Measurements from ENCODE around the gene DHRS7B. TPM values are rescaled to one million over a fixed set of nuclear protein-coding genes. Genes with fewer than 3 reads are reported as not detected.

DHRS7B gene
- total RNA-seq, 1 donor from 2014 or later = 23.6 TPM

DNA sequence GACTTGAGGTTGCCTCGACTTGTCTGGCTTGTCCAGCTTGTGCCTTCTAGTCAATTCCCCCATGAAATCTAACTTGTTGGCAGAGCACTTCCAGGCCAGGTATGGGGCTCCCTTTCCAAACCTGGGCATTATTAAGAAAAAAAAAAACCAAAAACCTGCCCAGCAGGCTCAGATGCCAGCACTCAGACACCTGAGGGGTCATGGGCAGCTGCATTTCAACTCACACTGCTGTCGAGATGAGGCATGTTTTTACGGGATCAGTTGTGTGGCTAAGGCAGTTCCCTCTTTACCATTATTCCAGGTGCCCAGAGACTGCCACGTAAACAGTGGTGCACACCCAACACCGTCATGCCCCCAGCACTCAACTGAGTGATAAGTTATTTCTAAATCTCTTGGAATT, 69.4 kb downstream of the DHRS7B start:
- intact Hi-C loops (cut with micrococcal nuclease) = no loop called here
- Mint-ChIP-seq H3K9me3 (no peaks in the 10 kb centered on the region), H3K4me3 (no peak overlapping the region), H3K27ac (no peak overlapping the region), H3K36me3 (ENCODE audit: low read depth) (peaks cover 23% of the 10 kb centered on the region), H3K27me3 (ENCODE audit: insufficient read depth) (no peaks in the 10 kb centered on the region), H3K4me1 (ENCODE audit: low read depth) (peaks cover 15% of the 10 kb centered on the region)
- DNase-seq (ENCODE audit: low spot score) = no peak

GRCh38 chr17:21198411-21198810, 71.6 kb downstream of the DHRS7B start:
- Mint-ChIP-seq H3K36me3 (ENCODE audit: low read depth) (peaks cover 25% of the 10 kb centered on the region), H3K9me3 (no peaks in the 10 kb centered on the region), H3K27me3 (ENCODE audit: insufficient read depth) (no peaks in the 10 kb centered on the region), H3K4me3 (no peak overlapping the region), H3K27ac (no peak overlapping the region), H3K4me1 (ENCODE audit: low read depth) (peaks cover 11% of the 10 kb centered on the region)
- intact Hi-C loops (cut with micrococcal nuclease) = no loop called here
- no peak for DNase-seq (ENCODE audit: low spot score)

DNA sequence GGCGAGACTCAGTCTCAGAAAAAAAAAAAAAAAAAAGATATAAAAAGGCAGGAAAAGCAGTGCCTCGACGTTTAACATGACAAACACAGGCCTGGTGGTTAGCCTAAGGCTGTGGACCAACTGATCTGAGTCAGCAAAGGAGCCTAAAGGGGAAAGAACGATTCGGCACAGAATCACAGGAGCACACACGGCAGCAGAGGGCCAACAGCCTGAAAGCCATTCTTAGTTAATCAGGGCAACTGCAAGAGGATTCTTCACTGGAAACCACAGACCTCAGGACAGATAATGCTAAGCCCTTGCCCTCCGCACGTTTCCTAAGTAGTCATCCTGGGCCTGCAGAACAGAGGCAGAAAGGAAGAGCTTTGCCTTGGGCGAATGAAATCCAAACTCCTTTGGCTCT, 72.5 kb downstream of the DHRS7B start:
- Mint-ChIP-seq H3K4me1 (ENCODE audit: low read depth) (peaks cover 9% of the 10 kb centered on the region), H3K9me3 (no peaks in the 10 kb centered on the region), H3K36me3 (ENCODE audit: low read depth) (peaks cover 22% of the 10 kb centered on the region), H3K27me3 (ENCODE audit: insufficient read depth) (no peaks in the 10 kb centered on the region), H3K4me3 (no peak overlapping the region), H3K27ac (no peak overlapping the region)
- DNase-seq (ENCODE audit: low spot score) = no peak
- intact Hi-C loops (cut with micrococcal nuclease) = no loop called here

DNA sequence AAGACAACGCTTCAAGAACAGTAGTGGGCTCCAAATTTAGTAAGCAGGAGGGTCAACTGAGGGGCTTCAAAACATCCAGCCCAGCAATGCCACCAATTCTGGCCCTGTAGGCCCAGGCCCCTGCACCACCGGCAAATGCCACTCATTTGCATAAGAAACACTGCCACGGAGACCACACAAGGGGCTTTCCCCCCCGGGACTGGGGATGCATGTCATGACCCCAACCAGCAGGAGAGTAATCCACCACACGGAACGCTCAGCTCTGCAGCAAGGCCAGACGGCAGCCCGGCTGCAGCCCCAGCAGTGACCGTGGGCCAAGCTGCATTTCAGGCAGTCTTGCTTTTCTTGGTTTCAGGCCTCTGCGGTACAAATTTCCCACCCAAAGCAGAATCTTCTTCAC, 73.1 kb downstream of the DHRS7B start:
- intact Hi-C loops (cut with micrococcal nuclease) = no loop called here
- no peaks in the 10 kb centered on the region for H3K27me3 Mint-ChIP-seq (ENCODE audit: insufficient read depth)
- DNase-seq (ENCODE audit: low spot score) = no peak
- peaks cover 5% of the 10 kb centered on the region for H3K4me1 Mint-ChIP-seq (ENCODE audit: low read depth)
- H3K36me3 Mint-ChIP-seq (ENCODE audit: low read depth) = peaks cover 19% of the 10 kb centered on the region
- H3K4me3 Mint-ChIP-seq = no peak overlapping the region
- H3K9me3 Mint-ChIP-seq = no peaks in the 10 kb centered on the region
- H3K27ac Mint-ChIP-seq = no peak overlapping the region

GRCh38 chr17:21200590-21201297, 74.0 kb downstream of the DHRS7B start:
- no peak overlapping the region for H3K27ac Mint-ChIP-seq
- intact Hi-C loops (cut with micrococcal nuclease) = no loop called here
- no peaks in the 10 kb centered on the region for H3K9me3 Mint-ChIP-seq

DNA sequence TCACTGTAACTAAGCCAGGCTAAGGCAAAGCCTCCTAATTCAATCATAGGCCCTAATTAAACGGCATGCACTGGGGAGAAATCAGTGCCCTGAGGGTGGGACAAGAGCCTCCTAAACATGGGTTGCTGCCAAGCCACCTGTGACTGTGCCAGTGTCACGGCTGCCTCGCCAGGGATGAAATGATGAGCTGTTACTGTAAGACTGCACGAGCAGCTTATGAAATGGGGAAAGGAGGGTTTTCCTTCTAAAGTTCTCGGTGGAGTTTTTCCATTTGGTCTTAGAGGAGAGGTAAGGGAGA, 74.5 kb downstream of the DHRS7B start:
- H3K27ac Mint-ChIP-seq = no peak overlapping the region
- intact Hi-C loops (cut with micrococcal nuclease) = no loop called here

More at GRCh38 chr17:21200590-21201297, 74.0 kb downstream of the DHRS7B start:
- no peak for DNase-seq (ENCODE audit: low spot score)
- peaks cover 19% of the 10 kb centered on the region for H3K36me3 Mint-ChIP-seq (ENCODE audit: low read depth)
- H3K4me1 Mint-ChIP-seq (ENCODE audit: low read depth) = peaks cover 5% of the 10 kb centered on the region
- no peaks in the 10 kb centered on the region for H3K27me3 Mint-ChIP-seq (ENCODE audit: insufficient read depth)
- H3K4me3 Mint-ChIP-seq = no peak overlapping the region

GRCh38 chr17:21201874-21202273, 75.1 kb downstream of the DHRS7B start:
- intact Hi-C loops (cut with micrococcal nuclease) = no loop called here

More for the DNA sequence above, 74.5 kb downstream of the DHRS7B start:
- peaks cover 5% of the 10 kb centered on the region for H3K4me1 Mint-ChIP-seq (ENCODE audit: low read depth)
- no peak overlapping the region for H3K4me3 Mint-ChIP-seq
- H3K36me3 Mint-ChIP-seq (ENCODE audit: low read depth) = peaks cover 21% of the 10 kb centered on the region
- no peaks in the 10 kb centered on the region for H3K9me3 Mint-ChIP-seq
- H3K27me3 Mint-ChIP-seq (ENCODE audit: insufficient read depth) = no peaks in the 10 kb centered on the region
- no peak for DNase-seq (ENCODE audit: low spot score)

DNA sequence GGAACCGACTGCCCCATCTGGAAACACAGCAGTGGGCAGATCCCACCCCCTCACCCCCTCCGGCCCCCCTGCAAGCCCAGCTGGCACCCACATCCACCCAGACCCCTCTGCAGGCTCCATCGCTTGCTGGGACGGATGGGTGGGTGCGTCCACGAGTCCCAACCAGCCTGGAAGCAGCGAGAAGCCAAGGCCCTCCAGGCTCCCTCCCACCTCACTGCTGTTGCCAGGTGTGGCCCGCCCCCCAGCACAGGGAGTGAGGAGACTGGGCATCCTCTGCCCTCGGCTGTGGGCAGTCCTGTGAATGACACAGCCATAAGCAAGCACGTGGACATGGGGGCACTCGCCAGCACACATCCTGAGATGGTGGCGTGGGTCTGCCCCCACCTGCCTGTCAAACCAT, 75.7 kb downstream of the DHRS7B start:
- intact Hi-C loops (cut with micrococcal nuclease) = no loop called here
- Mint-ChIP-seq H3K36me3 (ENCODE audit: low read depth) (peaks cover 13% of the 10 kb centered on the region), H3K9me3 (no peaks in the 10 kb centered on the region), H3K27ac (no peak overlapping the region), H3K4me1 (ENCODE audit: low read depth) (peaks cover 5% of the 10 kb centered on the region), H3K27me3 (ENCODE audit: insufficient read depth) (no peaks in the 10 kb centered on the region), H3K4me3 (no peak overlapping the region)
- DNase-seq (ENCODE audit: low spot score) = no peak

More at GRCh38 chr17:21201874-21202273, 75.1 kb downstream of the DHRS7B start:
- peaks cover 17% of the 10 kb centered on the region for H3K36me3 Mint-ChIP-seq (ENCODE audit: low read depth)
- no peaks in the 10 kb centered on the region for H3K9me3 Mint-ChIP-seq
- no peaks in the 10 kb centered on the region for H3K27me3 Mint-ChIP-seq (ENCODE audit: insufficient read depth)
- DNase-seq (ENCODE audit: low spot score) = no peak
- no peak overlapping the region for H3K4me3 Mint-ChIP-seq
- no peak overlapping the region for H3K27ac Mint-ChIP-seq
- H3K4me1 Mint-ChIP-seq (ENCODE audit: low read depth) = peaks cover 5% of the 10 kb centered on the region

GRCh38 chr17:21204935-21205334, 78.2 kb downstream of the DHRS7B start:
- Mint-ChIP-seq H3K4me1 (ENCODE audit: low read depth) (peaks cover 5% of the 10 kb centered on the region), H3K9me3 (no peaks in the 10 kb centered on the region), H3K27me3 (ENCODE audit: insufficient read depth) (no peaks in the 10 kb centered on the region), H3K27ac (no peak overlapping the region), H3K4me3 (no peak overlapping the region), H3K36me3 (ENCODE audit: low read depth) (peaks cover 9% of the 10 kb centered on the region)
- no peak for DNase-seq (ENCODE audit: low spot score)
- intact Hi-C loops (cut with micrococcal nuclease) = no loop called here

GRCh38 chr17:21208352-21208751, 81.6 kb downstream of the DHRS7B start:
- Mint-ChIP-seq H3K27me3 (ENCODE audit: insufficient read depth) (no peaks in the 10 kb centered on the region), H3K9me3 (no peaks in the 10 kb centered on the region), H3K27ac (no peak overlapping the region), H3K4me1 (ENCODE audit: low read depth) (peaks cover 21% of the 10 kb centered on the region), H3K36me3 (ENCODE audit: low read depth) (peaks cover 11% of the 10 kb centered on the region), H3K4me3 (no peak overlapping the region)
- DNase-seq (ENCODE audit: low spot score) = no peak
- intact Hi-C loops (cut with micrococcal nuclease) = no loop called here

- peaks cover 21% of the 10 kb centered on the region for H3K4me1 Mint-ChIP-seq (ENCODE audit: low read depth)
- H3K27ac Mint-ChIP-seq = no peak overlapping the region
- intact Hi-C loops (cut with micrococcal nuclease) = loop anchor here (5.0 kb wide), 1 partner anchor 113 kb away; no protein-coding TSS in a partner anchor
Measured at GRCh38 chr17:21209511-21210175, 82.9 kb downstream of the DHRS7B start.

GRCh38 chr17:21210411-21211076, 83.8 kb downstream of the DHRS7B start:
- no peak overlapping the region for H3K4me3 Mint-ChIP-seq
- no peak for DNase-seq (ENCODE audit: low spot score)
- intact Hi-C loops (cut with micrococcal nuclease) = loop anchor here (5.0 kb wide), 1 partner anchor 112 kb away; no protein-coding TSS in a partner anchor
- peaks cover 29% of the 10 kb centered on the region for H3K4me1 Mint-ChIP-seq (ENCODE audit: low read depth)
- H3K27ac Mint-ChIP-seq = no peak overlapping the region
- H3K9me3 Mint-ChIP-seq = no peaks in the 10 kb centered on the region
- H3K27me3 Mint-ChIP-seq (ENCODE audit: insufficient read depth) = no peaks in the 10 kb centered on the region
- H3K36me3 Mint-ChIP-seq (ENCODE audit: low read depth) = peaks cover 12% of the 10 kb centered on the region

More at GRCh38 chr17:21209511-21210175, 82.9 kb downstream of the DHRS7B start:
- Mint-ChIP-seq H3K4me3 (no peak overlapping the region), H3K9me3 (no peaks in the 10 kb centered on the region), H3K36me3 (ENCODE audit: low read depth) (peaks cover 12% of the 10 kb centered on the region), H3K27me3 (ENCODE audit: insufficient read depth) (no peaks in the 10 kb centered on the region)
- DNase-seq (ENCODE audit: low spot score) = no peak
